Subcutaneous adipose tissue (tissue), 4 donors: ENCODE data around the gene ADAMTS14. TPM values are rescaled to one million over a fixed set of nuclear protein-coding genes. Genes with fewer than 3 reads are reported as not detected.

ENCODE experiments used
- CTCF ChIP-seq: fragments of 450-650 bp; IDR thresholded peaks from one replicate; pipeline ENCODE4 v1.5.1; 2016; ENCODE audit warnings: low read depth, mild to moderate bottlenecking, control low read depth, antibody characterized with exemption, moderate library complexity
- total RNA-seq, 4 donors: library from RNA; depleted of rRNA; stranded (reverse); fragments of >200 nt; gene quantifications; one replicate each; pipeline ENCODE4 v1.1.0, GENCODE V29; 2016

ADAMTS14 gene
- total RNA-seq, 4 donors from 2014 or later, result not detected

- no peak for TF ChIP-seq CTCF
Measured at GRCh38 chr10:70656489-70656888, 15.8 kb upstream of the ADAMTS14 start.

DNA sequence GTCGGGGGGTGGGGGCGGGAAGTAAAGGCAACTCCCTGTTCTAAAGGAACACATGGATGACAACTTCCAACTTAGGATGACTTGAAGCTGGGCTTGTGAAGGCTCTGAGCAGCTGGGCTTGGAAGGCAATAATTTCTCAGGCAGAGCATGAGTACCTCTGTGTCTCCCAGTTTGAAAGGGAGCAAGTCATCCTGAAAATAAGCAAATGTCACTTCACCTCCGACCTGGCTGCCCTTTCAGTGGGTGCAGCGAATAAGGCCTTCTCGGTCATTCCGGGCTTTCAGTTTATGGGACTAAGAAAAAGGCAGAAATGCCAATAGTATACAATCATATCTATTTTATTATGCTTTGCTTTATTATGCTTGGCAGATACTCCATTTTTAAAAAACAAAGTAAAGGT is 15.3 kb upstream of the ADAMTS14 start:
- no peak for TF ChIP-seq CTCF

DNA sequence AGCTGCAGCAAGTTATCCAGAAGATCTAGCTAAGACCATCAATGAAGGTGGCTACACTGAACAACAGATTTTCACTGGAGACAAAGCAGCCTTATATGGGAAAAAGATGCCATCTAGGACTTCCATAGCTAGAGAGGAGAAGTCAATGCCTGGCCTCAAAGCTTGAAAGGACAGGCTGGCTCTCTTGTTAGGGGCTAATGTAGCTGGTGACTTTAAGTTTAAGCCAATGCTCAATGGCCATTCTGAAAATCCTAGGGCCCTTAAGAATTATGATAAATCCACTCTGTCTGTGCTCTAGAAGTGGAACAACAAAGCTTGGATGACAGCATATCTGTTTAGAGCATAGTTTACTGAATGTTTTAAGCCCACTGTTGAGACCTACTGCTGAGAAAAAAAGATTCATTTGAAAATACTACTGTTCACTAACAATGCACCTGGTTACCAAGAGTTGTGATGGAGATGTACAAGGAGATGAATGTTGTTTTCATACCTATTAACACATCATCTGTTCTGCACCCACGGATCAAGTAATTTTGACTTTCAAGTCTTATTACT is 13.6 kb upstream of the ADAMTS14 start:
- no peak for TF ChIP-seq CTCF

DNA sequence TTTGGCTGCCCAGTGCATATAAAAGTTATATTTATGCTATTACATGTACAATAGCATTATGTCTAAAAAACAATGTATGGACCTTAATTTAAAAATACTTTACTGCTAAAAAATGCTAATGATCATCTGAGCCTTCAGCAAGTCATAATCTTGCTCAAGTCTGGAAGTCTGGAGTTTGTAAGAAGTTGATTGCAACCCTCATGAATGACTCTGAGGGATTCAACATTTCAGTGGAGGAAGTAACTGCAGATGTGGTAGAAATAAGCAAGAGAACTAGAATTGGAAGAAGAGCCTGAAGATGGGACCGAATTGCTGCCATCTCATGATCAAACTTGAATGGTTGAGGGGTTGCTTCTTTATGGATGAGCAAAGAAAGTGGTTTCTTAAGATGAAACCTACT is 13.0 kb upstream of the ADAMTS14 start:
- no peak for TF ChIP-seq CTCF

- TF ChIP-seq CTCF, result no peak
Measured at GRCh38 chr10:70660722-70661121, 11.6 kb upstream of the ADAMTS14 start.

DNA sequence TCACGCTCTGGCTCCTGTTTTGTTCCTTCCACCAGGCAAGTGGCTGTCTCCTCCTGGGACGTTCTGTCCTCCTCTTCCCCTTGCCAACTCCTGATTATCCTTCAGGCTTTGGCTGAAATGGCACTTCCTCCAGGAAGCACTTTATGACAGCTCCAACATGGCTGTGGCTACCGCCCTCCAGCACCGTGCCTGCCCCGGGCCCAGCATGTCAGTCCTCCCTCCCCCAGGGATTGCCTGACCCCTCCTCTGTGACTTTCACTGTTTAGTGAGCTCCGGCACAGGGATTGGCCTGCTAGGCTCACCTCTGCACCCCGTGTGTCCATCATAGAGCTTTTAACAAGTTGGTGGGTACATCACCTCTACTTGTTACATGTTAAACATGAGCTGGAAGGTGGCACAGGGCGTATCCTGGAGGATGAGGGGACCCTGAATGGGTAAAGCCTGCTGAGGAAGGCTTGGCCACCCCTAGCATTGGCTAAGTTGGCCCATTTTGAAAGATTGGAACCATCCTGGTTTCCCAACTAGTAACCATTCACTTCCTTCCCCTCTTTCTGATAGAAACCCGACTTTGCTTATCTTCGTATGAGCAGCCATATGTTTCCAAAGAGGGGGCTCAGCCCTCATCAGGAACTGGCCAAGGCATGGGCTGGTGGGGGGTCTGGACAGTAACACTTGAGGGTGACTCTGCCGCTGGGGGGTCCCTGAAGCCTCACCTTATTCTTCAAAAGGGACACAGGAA is 10.5 kb upstream of the ADAMTS14 start:
- TF ChIP-seq CTCF, result no peak

GRCh38 chr10:70662362-70663220 is 9.7 kb upstream of the ADAMTS14 start:
- TF ChIP-seq CTCF, result no peak
